ENCODE results near the gene TMEM87A.
"Not testable (repeated sequence)": the region's sequence is repeated elsewhere in the genome, so short reads cannot be mapped to it uniquely, and the experiment has no call there.

TMEM87A gene

DNA sequence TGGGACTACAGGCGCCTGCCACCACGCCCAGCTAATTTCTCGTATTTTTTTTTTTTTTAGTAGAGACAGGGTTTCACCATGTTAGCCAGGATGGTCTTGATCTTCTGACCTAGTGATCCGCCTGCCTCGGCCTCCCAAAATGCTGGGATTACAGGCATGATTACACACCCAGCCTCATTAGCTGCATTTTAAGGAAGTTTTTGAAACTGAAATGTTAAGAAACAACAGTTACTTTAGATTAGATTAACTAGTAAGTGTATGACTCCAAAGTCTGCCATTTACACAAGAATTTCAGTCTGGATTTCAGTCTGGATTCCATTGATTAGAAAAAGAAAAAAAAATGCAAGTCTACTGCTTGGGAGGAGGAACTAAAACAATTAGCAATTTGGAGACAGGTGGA is 40.6 kb downstream of the TMEM87A start:
- TF ChIP-seq, protein P1, sequence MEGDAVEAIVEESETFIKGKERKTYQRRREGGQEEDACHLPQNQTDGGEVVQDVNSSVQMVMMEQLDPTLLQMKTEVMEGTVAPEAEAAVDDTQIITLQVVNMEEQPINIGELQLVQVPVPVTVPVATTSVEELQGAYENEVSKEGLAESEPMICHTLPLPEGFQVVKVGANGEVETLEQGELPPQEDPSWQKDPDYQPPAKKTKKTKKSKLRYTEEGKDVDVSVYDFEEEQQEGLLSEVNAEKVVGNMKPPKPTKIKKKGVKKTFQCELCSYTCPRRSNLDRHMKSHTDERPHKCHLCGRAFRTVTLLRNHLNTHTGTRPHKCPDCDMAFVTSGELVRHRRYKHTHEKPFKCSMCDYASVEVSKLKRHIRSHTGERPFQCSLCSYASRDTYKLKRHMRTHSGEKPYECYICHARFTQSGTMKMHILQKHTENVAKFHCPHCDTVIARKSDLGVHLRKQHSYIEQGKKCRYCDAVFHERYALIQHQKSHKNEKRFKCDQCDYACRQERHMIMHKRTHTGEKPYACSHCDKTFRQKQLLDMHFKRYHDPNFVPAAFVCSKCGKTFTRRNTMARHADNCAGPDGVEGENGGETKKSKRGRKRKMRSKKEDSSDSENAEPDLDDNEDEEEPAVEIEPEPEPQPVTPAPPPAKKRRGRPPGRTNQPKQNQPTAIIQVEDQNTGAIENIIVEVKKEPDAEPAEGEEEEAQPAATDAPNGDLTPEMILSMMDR (IDR thresholded peaks at IDR 0.05; ENCODE audit: low read depth, low read length): no peak
- no peak overlapping the region for H3K4me3 ChIP-seq (ENCODE audit: low read depth, low read length)

- H3K4me3 ChIP-seq (ENCODE audit: low read depth, low read length): no peak overlapping the region
- TF ChIP-seq, protein P1 (IDR thresholded peaks at IDR 0.05; ENCODE audit: low read depth, low read length): no peak
These were observed 42.1 kb downstream of the TMEM87A start for GRCh38 chr15:42231088-42231487.

DNA sequence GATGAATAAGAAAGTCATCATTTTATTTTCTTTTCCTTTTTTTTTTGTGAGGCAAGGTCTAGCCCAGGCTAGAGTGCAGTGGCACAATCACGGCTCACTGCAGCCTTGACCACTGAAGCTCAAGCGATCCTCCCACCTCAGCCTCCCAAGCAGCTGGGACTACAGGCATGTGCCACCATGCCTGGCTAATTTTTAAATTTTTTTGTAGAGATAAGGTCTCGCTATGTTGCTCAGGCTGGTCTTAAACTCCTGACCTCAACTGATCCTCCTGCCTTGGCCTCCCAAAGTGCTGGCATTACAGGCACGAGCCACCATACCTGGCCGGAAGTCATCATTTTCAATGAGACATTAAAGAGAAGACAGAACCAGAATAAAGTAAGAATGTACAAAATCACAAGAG is 44.3 kb downstream of the TMEM87A start:
- H3K4me3 ChIP-seq (ENCODE audit: low read depth, low read length): not testable (repeated sequence)

DNA sequence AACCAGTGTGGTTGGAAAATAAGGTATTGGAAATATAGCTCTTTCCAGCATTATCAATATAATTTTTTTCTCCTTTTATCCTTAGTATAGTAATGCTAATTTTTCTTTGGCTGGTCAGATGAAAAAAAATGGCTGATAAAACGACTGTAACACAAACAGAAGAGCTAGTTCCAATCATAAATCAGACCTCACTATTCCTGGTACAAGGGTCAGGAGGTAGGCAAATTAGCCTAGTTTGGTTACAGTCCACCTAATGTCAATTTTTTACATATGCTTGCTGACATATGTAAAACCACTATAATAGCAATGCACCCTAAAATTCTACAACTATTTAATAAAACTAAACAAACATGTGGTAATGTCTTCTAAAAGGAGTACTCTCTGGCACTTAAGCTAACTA is 45.2 kb downstream of the TMEM87A start:
- TF ChIP-seq, protein P1 (IDR thresholded peaks at IDR 0.05; ENCODE audit: low read depth, low read length): no peak
- no peak overlapping the region for H3K4me3 ChIP-seq (ENCODE audit: low read depth, low read length)

GRCh38 chr15:42226648-42227047 is 46.6 kb downstream of the TMEM87A start:
- no peak overlapping the region for H3K4me3 ChIP-seq (ENCODE audit: low read depth, low read length)
- TF ChIP-seq, protein P1 (IDR thresholded peaks at IDR 0.05; ENCODE audit: low read depth, low read length): no peak

DNA sequence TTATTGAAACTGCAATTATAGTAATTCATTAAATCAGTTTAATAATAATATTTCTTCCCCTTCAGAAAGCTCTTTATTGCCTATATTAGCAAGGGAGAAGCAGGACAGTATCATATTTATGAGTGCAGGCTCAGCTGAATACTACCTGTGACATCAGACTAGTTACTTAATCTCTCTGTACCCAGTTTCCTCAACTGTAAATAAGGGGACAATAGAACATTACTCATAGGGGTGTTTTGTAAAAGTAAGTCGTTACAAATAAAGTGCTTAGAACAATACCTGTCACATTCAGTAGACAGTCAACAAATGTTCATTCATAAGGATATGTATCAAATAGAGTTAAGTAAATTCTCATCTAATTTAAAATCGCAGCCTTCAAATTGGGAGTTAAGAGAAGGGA is 53.0 kb downstream of the TMEM87A start:
- no peak overlapping the region for H3K4me3 ChIP-seq (ENCODE audit: low read depth, low read length)
- TF ChIP-seq, protein P1 (IDR thresholded peaks at IDR 0.05; ENCODE audit: low read depth, low read length): no peak

- TF ChIP-seq, protein P1 (IDR thresholded peaks at IDR 0.05; ENCODE audit: low read depth, low read length): no peak
- H3K4me3 ChIP-seq (ENCODE audit: low read depth, low read length): no peak overlapping the region
These were observed 54.2 kb downstream of the TMEM87A start for GRCh38 chr15:42218953-42219592.

- H3K4me3 ChIP-seq (ENCODE audit: low read depth, low read length): no peak overlapping the region
- TF ChIP-seq, protein P1 (IDR thresholded peaks at IDR 0.05; ENCODE audit: low read depth, low read length): no peak
These were observed 55.7 kb downstream of the TMEM87A start for GRCh38 chr15:42217568-42217967.
